GM11168 (cell line): ENCODE data around the gene TP73.

Experiments
- in situ Hi-C: fragments of 300-500 bp; cut with MboI; formaldehyde crosslinking; loops from one replicate; pipeline ENCODE4 v1.12.0; 2022; ENCODE audit warnings: low sequenced_read_pairs; ENCODE audit not compliant: unreplicated experiment

The TP73 gene

GRCh38 chr1:3772715-3773571 is 120.6 kb downstream of the TP73 start, which contains the start of gene SMIM1:
TSS of gene SMIM1 (plus strand) at chr1:3772749. CDS start at chr1:3775374, 2,625 bp downstream.
- in situ Hi-C loops, result no loop called here

GRCh38 chr1:3773572-3774275 is 121.4 kb downstream of the TP73 start:
- in situ Hi-C loops, result no loop called here

GRCh38 chr1:3774276-3774945 is 122.1 kb downstream of the TP73 start:
- in situ Hi-C loops, result no loop called here

GRCh38 chr1:3774946-3775489 is 122.7 kb downstream of the TP73 start:
- in situ Hi-C loops, result no loop called here

- in situ Hi-C loops, result no loop called here
These were observed 123.3 kb downstream of the TP73 start for GRCh38 chr1:3775490-3776230.

GRCh38 chr1:3776231-3776961 is 124.1 kb downstream of the TP73 start:
- in situ Hi-C loops, result no loop called here

- in situ Hi-C loops, result no loop called here
These were observed 124.8 kb downstream of the TP73 start for GRCh38 chr1:3777078-3777547.

- in situ Hi-C loops, result no loop called here
These were observed 125.6 kb downstream of the TP73 start for GRCh38 chr1:3777647-3778589.

- in situ Hi-C loops, result no loop called here
These were observed 126.4 kb downstream of the TP73 start for GRCh38 chr1:3778590-3779264.

GRCh38 chr1:3779265-3779911 is 127.1 kb downstream of the TP73 start:
- in situ Hi-C loops, result no loop called here

GRCh38 chr1:3779912-3780416 is 127.6 kb downstream of the TP73 start:
- in situ Hi-C loops, result no loop called here

GRCh38 chr1:3780901-3781300 is 128.6 kb downstream of the TP73 start:
- in situ Hi-C loops, result no loop called here

- in situ Hi-C loops, result no loop called here
These were observed 131.5 kb downstream of the TP73 start for GRCh38 chr1:3783651-3784474.

- in situ Hi-C loops, result no loop called here
These were observed 132.7 kb downstream of the TP73 start for GRCh38 chr1:3785045-3785444.

GRCh38 chr1:3785456-3786157 is 133.3 kb downstream of the TP73 start:
- in situ Hi-C loops, result no loop called here
